Testis (tissue), 2 donors: ENCODE results near the gene CHRNA9.

Source experiments
- POLR2A ChIP-seq: fragments of 450-650 bp; IDR thresholded peaks from one replicate; pipeline ENCODE4 v1.6.1; 2017; ENCODE audit warnings: antibody characterized with exemption, mild to moderate bottlenecking, moderate library complexity
- TF ChIP-seq, protein P1 (sequence below), 3 experiments: fragments of 450-650 bp in 2 of 3; fragments of 200-600 bp in 1 of 3; sonication (generic) in 1 of 3; IDR thresholded peaks; one replicate each; pipeline ENCODE4 v1.5.1; 2016 to 2019; ENCODE audit warnings: antibody characterized with exemption in 3 of 3, mild to moderate bottlenecking in 2 of 3, moderate library complexity in 1 of 3

GRCh38 chr4:40294339-40294738 is 40.8 kb upstream of the CHRNA9 start:
- TF ChIP-seq, protein P1, sequence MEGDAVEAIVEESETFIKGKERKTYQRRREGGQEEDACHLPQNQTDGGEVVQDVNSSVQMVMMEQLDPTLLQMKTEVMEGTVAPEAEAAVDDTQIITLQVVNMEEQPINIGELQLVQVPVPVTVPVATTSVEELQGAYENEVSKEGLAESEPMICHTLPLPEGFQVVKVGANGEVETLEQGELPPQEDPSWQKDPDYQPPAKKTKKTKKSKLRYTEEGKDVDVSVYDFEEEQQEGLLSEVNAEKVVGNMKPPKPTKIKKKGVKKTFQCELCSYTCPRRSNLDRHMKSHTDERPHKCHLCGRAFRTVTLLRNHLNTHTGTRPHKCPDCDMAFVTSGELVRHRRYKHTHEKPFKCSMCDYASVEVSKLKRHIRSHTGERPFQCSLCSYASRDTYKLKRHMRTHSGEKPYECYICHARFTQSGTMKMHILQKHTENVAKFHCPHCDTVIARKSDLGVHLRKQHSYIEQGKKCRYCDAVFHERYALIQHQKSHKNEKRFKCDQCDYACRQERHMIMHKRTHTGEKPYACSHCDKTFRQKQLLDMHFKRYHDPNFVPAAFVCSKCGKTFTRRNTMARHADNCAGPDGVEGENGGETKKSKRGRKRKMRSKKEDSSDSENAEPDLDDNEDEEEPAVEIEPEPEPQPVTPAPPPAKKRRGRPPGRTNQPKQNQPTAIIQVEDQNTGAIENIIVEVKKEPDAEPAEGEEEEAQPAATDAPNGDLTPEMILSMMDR (IDR thresholded peaks at IDR 0.05): no peak
- no peak for TF ChIP-seq POLR2A
